NT2/D1 (cell line): Measurements from ENCODE around the gene GPATCH1.

Source experiments
- YY1 ChIP-seq: IDR thresholded peaks from 2 replicates; pipeline ENCODE4 v1.6.1; 2011; ENCODE audit not compliant: insufficient read length, insufficient read depth
- ZNF274 ChIP-seq: IDR thresholded peaks from 2 replicates; pipeline ENCODE4 v1.6.1; 2011; ENCODE audit warnings: mild to moderate bottlenecking, low read depth, low read length

DNA sequence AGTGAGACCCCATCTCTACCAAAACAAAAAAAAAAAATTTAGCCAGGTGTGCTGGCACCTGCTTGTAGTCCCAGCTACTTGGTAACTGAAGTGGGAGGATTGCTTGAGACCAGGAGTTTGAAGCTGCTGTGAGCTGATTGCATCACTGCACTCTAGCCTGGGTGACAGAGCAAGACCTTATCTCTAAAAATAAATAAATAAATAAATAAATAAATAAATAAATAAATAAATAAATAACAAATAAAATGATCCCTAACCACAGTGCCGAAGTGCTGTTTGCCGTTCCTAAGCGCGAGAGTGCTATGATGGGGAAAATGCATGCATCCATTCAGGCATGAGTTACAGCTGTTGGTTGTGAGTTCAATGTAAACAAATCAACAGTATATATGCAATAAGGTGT, 78.2 kb downstream of the GPATCH1 start:
- TF ChIP-seq ZNF274 (no peak), YY1 (no peak)
